Liver (tissue), 9 donors: ENCODE data around the gene CREB3L1. TPM values are rescaled to one million over a fixed set of nuclear protein-coding genes. Genes with fewer than 3 reads are reported as not detected.

Experiments
- DNase-seq: peaks from one replicate; pipeline ENCODE4 v3.0.0-alpha.2; 2017; ENCODE audit warnings: low spot score
- H3K27ac ChIP-seq, 2 donors: one replicate each; pipeline ENCODE4 v1.7.0; 2013; ENCODE audit warnings: inconsistent platforms in 2 of 2, low read length in 2 of 2, control low read depth in 1 of 2, low read depth in 1 of 2, mild to moderate bottlenecking in 1 of 2
- H3K27me3 ChIP-seq, 4 donors: one replicate each; pipeline versions ENCODE4 v1.6.1 to v1.7.0; 2013; ENCODE audit warnings: low read length in 3 of 4, inconsistent platforms in 1 of 4, mild to moderate bottlenecking in 1 of 4, moderate library complexity in 1 of 4; ENCODE audit not compliant: control insufficient read depth in 4 of 4, insufficient read depth in 4 of 4
- H3K36me3 ChIP-seq, 4 donors: one replicate each; pipeline versions ENCODE4 v1.6.1 to v1.7.0; 2013; ENCODE audit warnings: low read length in 3 of 4, mild to moderate bottlenecking in 3 of 4, low read depth in 1 of 4, moderate library complexity in 1 of 4; ENCODE audit not compliant: control insufficient read depth in 4 of 4, insufficient read depth in 3 of 4
- H3K4me1 ChIP-seq, 4 donors: one replicate each; pipeline versions ENCODE4 v1.6.1 to v1.7.0; 2013; ENCODE audit warnings: low read length in 3 of 4, mild to moderate bottlenecking in 3 of 4, moderate library complexity in 1 of 4; ENCODE audit not compliant: control insufficient read depth in 4 of 4, insufficient read depth in 4 of 4
- H3K4me3 ChIP-seq, 3 donors: one replicate each; pipeline versions ENCODE4 v1.6.1 to v1.7.0; 2013; ENCODE audit warnings: low read length in 3 of 3, control low read depth in 1 of 3, low read depth in 1 of 3, mild to moderate bottlenecking in 1 of 3
- H3K9ac ChIP-seq, 2 donors: one replicate each; pipeline ENCODE4 v1.7.0; 2013; ENCODE audit warnings: low read length in 2 of 2, mild to moderate bottlenecking in 2 of 2, moderate library complexity in 2 of 2, control low read depth in 1 of 2, low read depth in 1 of 2
- H3K9me3 ChIP-seq, 4 donors: one replicate each; pipeline versions ENCODE4 v1.6.1 to v1.7.0; 2013; ENCODE audit warnings: low read length in 3 of 4; ENCODE audit not compliant: control insufficient read depth in 4 of 4
- ATF3 ChIP-seq: IDR thresholded peaks from 2 replicates; pipeline ENCODE4 v1.6.1; 2016; ENCODE audit warnings: antibody characterized with exemption
- EGR1 ChIP-seq, 2 donors: IDR thresholded peaks; 2 replicates each; pipeline ENCODE4 v1.6.1; 2016 to 2018; ENCODE audit warnings: antibody characterized with exemption in 2 of 2, low read depth in 2 of 2
- FOXA1 ChIP-seq: IDR thresholded peaks from 2 replicates; pipeline ENCODE4 v1.6.1; 2016; ENCODE audit warnings: antibody characterized with exemption
- FOXA2 ChIP-seq: IDR thresholded peaks from 2 replicates; pipeline ENCODE4 v1.6.1; 2016; ENCODE audit warnings: antibody characterized with exemption
- HNF4A ChIP-seq, 2 donors: conservative IDR thresholded peaks; 2 replicates each; pipeline ENCODE4 v1.6.1; 2016; ENCODE audit warnings: antibody characterized with exemption in 2 of 2, mild to moderate bottlenecking in 2 of 2
- HNF4G ChIP-seq: IDR thresholded peaks from 2 replicates; pipeline ENCODE4 v1.6.1; 2016; ENCODE audit warnings: antibody characterized with exemption
- NR2F2 ChIP-seq: IDR thresholded peaks from 2 replicates; pipeline ENCODE4 v1.6.1; 2016; ENCODE audit warnings: antibody characterized with exemption
- RAD21 ChIP-seq, 2 donors: IDR thresholded peaks; 2 replicates each; pipeline ENCODE4 v1.6.1; 2016; ENCODE audit warnings: antibody characterized with exemption in 2 of 2, mild to moderate bottlenecking in 2 of 2
- RXRA ChIP-seq, 2 donors: IDR thresholded peaks; 2 replicates each; pipeline ENCODE4 v1.6.1; 2017 to 2018; ENCODE audit warnings: antibody characterized with exemption in 2 of 2, mild to moderate bottlenecking in 1 of 2
- SP1 ChIP-seq: IDR thresholded peaks from 2 replicates; pipeline ENCODE4 v1.6.1; 2018; ENCODE audit warnings: antibody characterized with exemption, mild to moderate bottlenecking
- TAF1 ChIP-seq: conservative IDR thresholded peaks from 2 replicates; pipeline ENCODE4 v1.6.1; 2016; ENCODE audit warnings: antibody characterized with exemption, mild to moderate bottlenecking
- YY1 ChIP-seq: IDR thresholded peaks from 2 replicates; pipeline ENCODE4 v1.6.1; 2016; ENCODE audit warnings: antibody characterized with exemption, mild to moderate bottlenecking
- WGBS: extraction: QIAGEN DNeasy Blood & Tissue Kit; methylation state at CpG from one replicate; pipeline ENCODE4 v1.1.7; 2013; 5-methylcytosine and 5-hydroxymethylcytosine counted together
- polyA plus RNA-seq, 2 donors: library from polyadenylated mRNA; stranded (reverse) in 1 of 2; unstranded in 1 of 2; fragments of 200-250 nt in 1 of 2; fragments of >200 nt in 1 of 2; fragmentation: Nextera tagmentation in 1 of 2; extraction: Ambion mirVana in 1 of 2; gene quantifications; one replicate each; pipeline versions ENCODE4 v1.2.1 to v1.2.3, GENCODE V29; 2013 to 2015
- total RNA-seq, 2 donors: library from RNA; depleted of rRNA; stranded (reverse); fragments of >200 nt; gene quantifications; one replicate each; pipeline ENCODE4 v1.2.3, GENCODE V29; 2014
- TF ChIP-seq, protein P1 (sequence below): fragments of 150-350 bp; IDR thresholded peaks from 2 replicates; pipeline ENCODE4 v1.5.1; 2017; ENCODE audit warnings: improper control_type of control experiment, low read depth, low read length; ENCODE audit not compliant: missing input control
- TF ChIP-seq, protein P2 (sequence below): IDR thresholded peaks from 2 replicates; pipeline ENCODE4 v1.6.1; 2016; ENCODE audit warnings: antibody characterized with exemption
- TF ChIP-seq, protein P3 (sequence below): IDR thresholded peaks from 2 replicates; pipeline ENCODE4 v1.6.1; 2016; ENCODE audit warnings: antibody characterized with exemption, mild to moderate bottlenecking
- TF ChIP-seq, protein P4 (sequence below): IDR thresholded peaks from 2 replicates; pipeline ENCODE4 v1.6.1; 2016; ENCODE audit warnings: antibody characterized with exemption
- donor health status: healthy.
- donor health status: healthy.
- donor health status: healthy.
- donor health status: healthy.
- donor health status: healthy.

The CREB3L1 gene
- total and polyA plus RNA-seq, 4 donors, result 0.14 to 1.3 (median 0.33) TPM

DNA sequence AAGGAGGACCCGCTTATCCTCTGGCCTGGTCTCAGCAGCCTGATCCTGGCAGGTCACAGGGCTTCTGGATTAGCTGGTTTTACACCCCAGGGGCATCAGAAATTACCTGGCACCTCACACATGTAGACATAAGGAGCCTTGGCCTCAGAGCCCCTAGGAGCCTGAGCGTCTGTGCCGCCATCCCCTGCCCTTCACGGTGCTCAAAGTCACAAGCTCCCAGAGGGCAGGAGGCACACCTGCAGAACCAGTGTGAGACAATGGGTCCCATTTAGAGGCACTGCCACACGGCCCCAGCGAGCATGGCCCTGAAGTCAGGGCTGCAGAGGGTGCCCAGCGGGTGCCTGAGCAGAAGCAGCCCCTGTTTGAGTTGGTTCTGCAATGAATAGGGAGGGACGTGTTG lies 73.7 kb downstream of the CREB3L1 start:
- no peak overlapping the region for H3K4me3 ChIP-seq
- no peak overlapping the region for H3K27ac ChIP-seq
- no peak for DNase-seq
- H3K4me1 ChIP-seq, result peaks cover 0 to 42% (median 31%) of the 10 kb centered on the region in 4 donors
- H3K9ac ChIP-seq, result no peak overlapping the region
- no peaks in the 10 kb centered on the region for H3K9me3 ChIP-seq
- TF ChIP-seq, protein P1, sequence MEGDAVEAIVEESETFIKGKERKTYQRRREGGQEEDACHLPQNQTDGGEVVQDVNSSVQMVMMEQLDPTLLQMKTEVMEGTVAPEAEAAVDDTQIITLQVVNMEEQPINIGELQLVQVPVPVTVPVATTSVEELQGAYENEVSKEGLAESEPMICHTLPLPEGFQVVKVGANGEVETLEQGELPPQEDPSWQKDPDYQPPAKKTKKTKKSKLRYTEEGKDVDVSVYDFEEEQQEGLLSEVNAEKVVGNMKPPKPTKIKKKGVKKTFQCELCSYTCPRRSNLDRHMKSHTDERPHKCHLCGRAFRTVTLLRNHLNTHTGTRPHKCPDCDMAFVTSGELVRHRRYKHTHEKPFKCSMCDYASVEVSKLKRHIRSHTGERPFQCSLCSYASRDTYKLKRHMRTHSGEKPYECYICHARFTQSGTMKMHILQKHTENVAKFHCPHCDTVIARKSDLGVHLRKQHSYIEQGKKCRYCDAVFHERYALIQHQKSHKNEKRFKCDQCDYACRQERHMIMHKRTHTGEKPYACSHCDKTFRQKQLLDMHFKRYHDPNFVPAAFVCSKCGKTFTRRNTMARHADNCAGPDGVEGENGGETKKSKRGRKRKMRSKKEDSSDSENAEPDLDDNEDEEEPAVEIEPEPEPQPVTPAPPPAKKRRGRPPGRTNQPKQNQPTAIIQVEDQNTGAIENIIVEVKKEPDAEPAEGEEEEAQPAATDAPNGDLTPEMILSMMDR, result no peak
- TF ChIP-seq FOXA1 (no peak), NR2F2 (no peak), FOXA2 (no peak), RXRA (IDR thresholded peaks at IDR 0.05) (no peak), HNF4G (no peak), HNF4A (conservative IDR thresholded peaks at IDR 0.05) (no peak), TAF1 (no peak), SP1 (no peak), ATF3 (no peak), YY1 (no peak), EGR1 (IDR thresholded peaks at IDR 0.05; ENCODE audit: low read depth in 2 of 2) (no peak), RAD21 (IDR thresholded peaks at IDR 0.05) (no peak)
- TF ChIP-seq, protein P2, sequence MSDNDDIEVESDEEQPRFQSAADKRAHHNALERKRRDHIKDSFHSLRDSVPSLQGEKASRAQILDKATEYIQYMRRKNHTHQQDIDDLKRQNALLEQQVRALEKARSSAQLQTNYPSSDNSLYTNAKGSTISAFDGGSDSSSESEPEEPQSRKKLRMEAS, result no peak
- TF ChIP-seq, protein P3, sequence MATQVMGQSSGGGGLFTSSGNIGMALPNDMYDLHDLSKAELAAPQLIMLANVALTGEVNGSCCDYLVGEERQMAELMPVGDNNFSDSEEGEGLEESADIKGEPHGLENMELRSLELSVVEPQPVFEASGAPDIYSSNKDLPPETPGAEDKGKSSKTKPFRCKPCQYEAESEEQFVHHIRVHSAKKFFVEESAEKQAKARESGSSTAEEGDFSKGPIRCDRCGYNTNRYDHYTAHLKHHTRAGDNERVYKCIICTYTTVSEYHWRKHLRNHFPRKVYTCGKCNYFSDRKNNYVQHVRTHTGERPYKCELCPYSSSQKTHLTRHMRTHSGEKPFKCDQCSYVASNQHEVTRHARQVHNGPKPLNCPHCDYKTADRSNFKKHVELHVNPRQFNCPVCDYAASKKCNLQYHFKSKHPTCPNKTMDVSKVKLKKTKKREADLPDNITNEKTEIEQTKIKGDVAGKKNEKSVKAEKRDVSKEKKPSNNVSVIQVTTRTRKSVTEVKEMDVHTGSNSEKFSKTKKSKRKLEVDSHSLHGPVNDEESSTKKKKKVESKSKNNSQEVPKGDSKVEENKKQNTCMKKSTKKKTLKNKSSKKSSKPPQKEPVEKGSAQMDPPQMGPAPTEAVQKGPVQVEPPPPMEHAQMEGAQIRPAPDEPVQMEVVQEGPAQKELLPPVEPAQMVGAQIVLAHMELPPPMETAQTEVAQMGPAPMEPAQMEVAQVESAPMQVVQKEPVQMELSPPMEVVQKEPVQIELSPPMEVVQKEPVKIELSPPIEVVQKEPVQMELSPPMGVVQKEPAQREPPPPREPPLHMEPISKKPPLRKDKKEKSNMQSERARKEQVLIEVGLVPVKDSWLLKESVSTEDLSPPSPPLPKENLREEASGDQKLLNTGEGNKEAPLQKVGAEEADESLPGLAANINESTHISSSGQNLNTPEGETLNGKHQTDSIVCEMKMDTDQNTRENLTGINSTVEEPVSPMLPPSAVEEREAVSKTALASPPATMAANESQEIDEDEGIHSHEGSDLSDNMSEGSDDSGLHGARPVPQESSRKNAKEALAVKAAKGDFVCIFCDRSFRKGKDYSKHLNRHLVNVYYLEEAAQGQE, result no peak
- TF ChIP-seq, protein P4, sequence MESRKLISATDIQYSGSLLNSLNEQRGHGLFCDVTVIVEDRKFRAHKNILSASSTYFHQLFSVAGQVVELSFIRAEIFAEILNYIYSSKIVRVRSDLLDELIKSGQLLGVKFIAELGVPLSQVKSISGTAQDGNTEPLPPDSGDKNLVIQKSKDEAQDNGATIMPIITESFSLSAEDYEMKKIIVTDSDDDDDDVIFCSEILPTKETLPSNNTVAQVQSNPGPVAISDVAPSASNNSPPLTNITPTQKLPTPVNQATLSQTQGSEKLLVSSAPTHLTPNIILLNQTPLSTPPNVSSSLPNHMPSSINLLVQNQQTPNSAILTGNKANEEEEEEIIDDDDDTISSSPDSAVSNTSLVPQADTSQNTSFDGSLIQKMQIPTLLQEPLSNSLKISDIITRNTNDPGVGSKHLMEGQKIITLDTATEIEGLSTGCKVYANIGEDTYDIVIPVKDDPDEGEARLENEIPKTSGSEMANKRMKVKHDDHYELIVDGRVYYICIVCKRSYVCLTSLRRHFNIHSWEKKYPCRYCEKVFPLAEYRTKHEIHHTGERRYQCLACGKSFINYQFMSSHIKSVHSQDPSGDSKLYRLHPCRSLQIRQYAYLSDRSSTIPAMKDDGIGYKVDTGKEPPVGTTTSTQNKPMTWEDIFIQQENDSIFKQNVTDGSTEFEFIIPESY, result no peak
- H3K27me3 ChIP-seq, result no peaks in the 10 kb centered on the region
- H3K36me3 ChIP-seq, result peaks cover 0 to 5% (median 0%) of the 10 kb centered on the region in 4 donors
- WGBS, result 92% methylated on average over 8 of the region's 8 CpGs

DNA sequence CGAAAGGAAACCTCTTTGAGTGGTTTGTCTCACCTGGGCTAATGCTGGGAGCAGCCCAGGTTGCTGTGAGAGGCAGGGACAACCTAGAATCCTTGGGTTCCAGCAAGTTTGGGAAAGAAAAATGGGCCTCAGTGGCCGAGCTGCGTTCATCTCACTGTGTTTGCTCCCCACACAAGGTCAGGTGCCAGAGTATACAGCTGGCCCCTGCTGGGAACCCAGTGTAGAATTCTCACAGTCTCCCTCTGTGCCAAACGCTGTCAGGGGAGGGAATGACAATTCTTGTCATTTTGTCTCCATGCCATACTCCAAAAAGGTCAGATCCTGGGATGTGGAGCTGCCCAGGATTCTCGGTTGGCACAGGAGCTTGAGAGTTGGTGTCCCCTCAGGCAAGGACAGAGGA lies 74.1 kb downstream of the CREB3L1 start:
- WGBS, result 78% methylated on average over 5 of the region's 5 CpGs
- H3K36me3 ChIP-seq, result peaks cover 0 to 7% (median 0%) of the 10 kb centered on the region in 4 donors

More for the DNA sequence above, 74.1 kb downstream of the CREB3L1 start:
- H3K4me3 ChIP-seq, result no peak overlapping the region
- no peaks in the 10 kb centered on the region for H3K9me3 ChIP-seq
- no peaks in the 10 kb centered on the region for H3K27me3 ChIP-seq
- no peak overlapping the region for H3K9ac ChIP-seq
- no peak overlapping the region for H3K27ac ChIP-seq
- TF ChIP-seq, protein P4, result no peak
- no peak for TF ChIP-seq HNF4G
- no peak for DNase-seq
- peaks cover 0 to 42% (median 31%) of the 10 kb centered on the region in 4 donors for H3K4me1 ChIP-seq
